ENCODE measurements around the gene SOX13.
"Not testable (repeated sequence)": the region's sequence is repeated elsewhere in the genome, so short reads cannot be mapped to it uniquely, and the experiment has no call there.

The SOX13 gene

DNA sequence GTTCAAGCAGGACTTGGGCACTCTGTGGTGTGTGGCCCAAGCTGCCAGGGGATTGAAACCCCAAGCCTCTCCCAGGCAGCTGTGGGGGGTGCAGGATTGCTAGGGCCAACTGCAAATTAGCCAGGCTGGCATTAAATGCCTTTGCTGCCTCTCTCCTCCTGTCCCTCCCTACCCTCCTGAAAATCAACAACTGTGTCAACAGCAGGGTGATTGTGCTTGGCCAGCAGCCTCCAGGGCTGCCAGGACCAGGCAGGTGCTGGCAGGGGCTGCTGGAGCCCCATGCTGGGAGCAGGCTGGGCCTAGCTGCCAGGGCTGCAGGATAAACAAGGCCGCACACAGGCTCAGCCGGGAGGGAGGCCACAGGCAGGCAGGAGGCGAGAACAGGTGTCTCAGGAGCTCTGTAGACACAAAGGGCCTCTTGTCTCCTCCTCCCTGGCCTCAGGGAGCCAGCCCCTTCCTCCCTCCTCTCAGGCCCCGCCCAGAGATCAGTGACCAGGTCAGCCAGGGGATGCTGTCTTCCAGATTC is 11.4 kb downstream of the SOX13 start:
- Mint-ChIP-seq H3K4me3 (no peak overlapping the region), H3K9me3 (no peaks in the 10 kb centered on the region), H3K27ac (peak overlapping the region; percentile 90 to 91), H3K27me3 (peaks cover 0 to 4% of the 10 kb centered on the region in 2 donors), H3K4me1 (ENCODE audit: low read depth in 2 of 2) (peaks cover 33 to 53% of the 10 kb centered on the region in 2 donors), H3K36me3 (ENCODE audit: insufficient read depth) (no peaks in the 10 kb centered on the region)
- DNase-seq (no peak), ATAC-seq (replicated peaks) (no peak)

DNA sequence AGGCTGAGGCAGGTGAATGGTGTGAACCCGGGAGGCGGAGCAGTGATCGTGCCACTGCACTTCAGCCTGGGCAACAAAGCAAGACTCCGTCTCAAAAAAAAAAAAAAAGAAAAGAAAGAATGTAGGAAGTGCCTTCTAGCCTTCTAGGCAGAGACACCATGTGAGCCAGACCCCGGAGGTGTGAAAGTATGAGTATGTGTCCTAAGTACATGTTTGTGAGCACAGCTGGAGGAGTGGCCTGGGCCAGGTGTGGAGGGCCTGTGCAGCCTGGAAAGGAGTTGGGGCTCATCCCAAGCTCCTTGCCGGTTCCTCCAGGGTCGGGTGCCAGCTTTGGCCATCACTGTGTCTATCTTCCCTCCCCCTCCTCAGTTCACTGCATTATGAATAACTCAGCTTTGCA is 13.0 kb downstream of the SOX13 start:
- Mint-ChIP-seq H3K4me1 (ENCODE audit: low read depth in 2 of 2) (peaks cover 30 to 52% of the 10 kb centered on the region in 2 donors), H3K27ac (peak overlapping the region; percentile 39 to 91)
- ATAC-seq (replicated peaks) = peak; percentile 68

GRCh38 chr1:204087181-204087892 is 14.4 kb downstream of the SOX13 start:
- peak; percentile 71 for ATAC-seq (replicated peaks)
- Mint-ChIP-seq H3K36me3 (ENCODE audit: insufficient read depth) (no peaks in the 10 kb centered on the region), H3K4me3 (peak overlapping the region; percentile 11 to 14), H3K9me3 (no peaks in the 10 kb centered on the region), H3K27ac (peak overlapping the region; percentile 75 to 89), H3K27me3 (no peaks in the 10 kb centered on the region), H3K4me1 (ENCODE audit: low read depth in 2 of 2) (peaks cover 20 to 54% of the 10 kb centered on the region in 2 donors)
- no peak for DNase-seq

More for the DNA sequence above, 13.0 kb downstream of the SOX13 start:
- Mint-ChIP-seq H3K36me3 (ENCODE audit: insufficient read depth) (no peaks in the 10 kb centered on the region), H3K9me3 (no peaks in the 10 kb centered on the region), H3K27me3 (peaks cover 0 to 4% of the 10 kb centered on the region in 2 donors), H3K4me3 (no peak overlapping the region)
- DNase-seq = no peak

DNA sequence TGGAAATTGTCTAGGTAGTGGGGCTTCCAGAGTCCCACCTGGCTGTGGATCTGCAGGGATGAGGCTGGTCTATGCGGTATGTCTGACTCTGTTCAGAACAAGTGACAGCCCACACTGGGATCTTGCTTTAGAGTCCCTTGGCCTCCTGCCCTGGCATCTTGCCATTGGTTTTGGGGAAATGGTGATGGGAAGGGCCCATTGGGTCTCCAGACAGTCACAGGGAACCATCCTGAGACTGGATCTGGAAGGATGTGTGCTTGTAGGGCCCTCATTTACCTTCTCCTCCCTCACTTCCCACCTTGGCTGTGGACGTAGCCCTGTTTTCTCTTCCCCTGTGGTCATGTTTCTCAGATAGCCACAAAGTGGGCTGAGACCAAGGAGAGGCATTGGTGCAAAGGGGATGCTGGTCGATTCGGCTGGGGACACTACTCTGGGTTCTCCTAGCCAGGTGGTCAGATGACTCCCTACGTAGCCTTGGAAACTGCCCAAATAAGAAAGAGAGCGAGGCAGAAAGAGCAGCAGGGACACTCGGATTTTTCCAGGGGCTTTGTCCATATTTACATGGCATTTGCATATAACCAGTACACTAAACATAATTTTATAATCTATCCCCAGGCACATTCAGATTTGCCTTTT is 15.1 kb downstream of the SOX13 start:
- peak overlapping the region; percentile 11 to 14 for H3K4me3 Mint-ChIP-seq
- H3K4me1 Mint-ChIP-seq (ENCODE audit: low read depth in 2 of 2) = peaks cover 26 to 60% of the 10 kb centered on the region in 2 donors
- DNase-seq = no peak
- no peaks in the 10 kb centered on the region for H3K9me3 Mint-ChIP-seq
- peak overlapping the region; percentile 75 to 89 for H3K27ac Mint-ChIP-seq
- H3K27me3 Mint-ChIP-seq = no peaks in the 10 kb centered on the region
- ATAC-seq (replicated peaks) = peak; percentile 6
- no peaks in the 10 kb centered on the region for H3K36me3 Mint-ChIP-seq (ENCODE audit: insufficient read depth)

- ATAC-seq (replicated peaks) (no peak), DNase-seq (no peak)
- Mint-ChIP-seq H3K4me1 (ENCODE audit: low read depth in 2 of 2) (peaks cover 21 to 58% of the 10 kb centered on the region in 2 donors), H3K27me3 (no peaks in the 10 kb centered on the region), H3K27ac (peak overlapping the region; percentile 75 to 89), H3K36me3 (ENCODE audit: insufficient read depth) (no peaks in the 10 kb centered on the region), H3K4me3 (peak overlapping the region in 1 of 2 donors; percentile 75), H3K9me3 (no peaks in the 10 kb centered on the region)
Observed at GRCh38 chr1:204088596-204088995, 15.7 kb downstream of the SOX13 start.

- H3K4me3 Mint-ChIP-seq = peak overlapping the region in 1 of 2 donors; percentile 75
- no peak for DNase-seq
- peak; percentile 30 for ATAC-seq (replicated peaks)
Observed at GRCh38 chr1:204089044-204089751, 16.3 kb downstream of the SOX13 start.

GRCh38 chr1:204090132-204090531 is 17.2 kb downstream of the SOX13 start:
- Mint-ChIP-seq H3K4me3 (peak overlapping the region in 1 of 2 donors; percentile 75), H3K4me1 (ENCODE audit: low read depth in 2 of 2) (peaks cover 15 to 48% of the 10 kb centered on the region in 2 donors), H3K27ac (peak overlapping the region in 1 of 2 donors; percentile 4)
- H3K27me3 Mint-ChIP-seq; ATAC-seq (replicated peaks); H3K9me3 Mint-ChIP-seq; H3K36me3 Mint-ChIP-seq (ENCODE audit: insufficient read depth); DNase-seq: not testable (repeated sequence)

More at GRCh38 chr1:204089044-204089751, 16.3 kb downstream of the SOX13 start:
- no peaks in the 10 kb centered on the region for H3K27me3 Mint-ChIP-seq
- peak overlapping the region; percentile 75 to 89 for H3K27ac Mint-ChIP-seq
- H3K36me3 Mint-ChIP-seq (ENCODE audit: insufficient read depth) = no peaks in the 10 kb centered on the region
- peaks cover 21 to 54% of the 10 kb centered on the region in 2 donors for H3K4me1 Mint-ChIP-seq (ENCODE audit: low read depth in 2 of 2)
- no peaks in the 10 kb centered on the region for H3K9me3 Mint-ChIP-seq

GRCh38 chr1:204091066-204091465 is 18.2 kb downstream of the SOX13 start:
- H3K36me3 Mint-ChIP-seq (ENCODE audit: insufficient read depth) = no peaks in the 10 kb centered on the region
- peak overlapping the region in 1 of 2 donors; percentile 75 for H3K4me3 Mint-ChIP-seq
- peaks cover 11 to 44% of the 10 kb centered on the region in 2 donors for H3K4me1 Mint-ChIP-seq (ENCODE audit: low read depth in 2 of 2)
- no peak for DNase-seq
- no peaks in the 10 kb centered on the region for H3K27me3 Mint-ChIP-seq
- ATAC-seq (replicated peaks) = no peak
- H3K9me3 Mint-ChIP-seq = no peaks in the 10 kb centered on the region
- H3K27ac Mint-ChIP-seq = peak overlapping the region in 1 of 2 donors; percentile 4

GRCh38 chr1:204091787-204092312 is 18.9 kb downstream of the SOX13 start:
- Mint-ChIP-seq H3K36me3 (ENCODE audit: insufficient read depth) (no peaks in the 10 kb centered on the region), H3K27ac (peak overlapping the region in 1 of 2 donors; percentile 4), H3K9me3 (no peaks in the 10 kb centered on the region), H3K4me1 (ENCODE audit: low read depth in 2 of 2) (peaks cover 11 to 46% of the 10 kb centered on the region in 2 donors), H3K4me3 (peak overlapping the region in 1 of 2 donors; percentile 75), H3K27me3 (no peaks in the 10 kb centered on the region)
- DNase-seq (no peak), ATAC-seq (replicated peaks) (no peak)

- ATAC-seq (replicated peaks) (peak; percentile 18), DNase-seq (no peak)
- peak overlapping the region; percentile 4 to 85 for H3K27ac Mint-ChIP-seq
- no peaks in the 10 kb centered on the region for H3K9me3 Mint-ChIP-seq
- H3K27me3 Mint-ChIP-seq = no peaks in the 10 kb centered on the region
- H3K36me3 Mint-ChIP-seq (ENCODE audit: insufficient read depth) = no peaks in the 10 kb centered on the region
- peaks cover 8 to 39% of the 10 kb centered on the region in 2 donors for H3K4me1 Mint-ChIP-seq (ENCODE audit: low read depth in 2 of 2)
- H3K4me3 Mint-ChIP-seq = peak overlapping the region; percentile 4 to 5
Observed at GRCh38 chr1:204092632-204093420, 19.9 kb downstream of the SOX13 start.

DNA sequence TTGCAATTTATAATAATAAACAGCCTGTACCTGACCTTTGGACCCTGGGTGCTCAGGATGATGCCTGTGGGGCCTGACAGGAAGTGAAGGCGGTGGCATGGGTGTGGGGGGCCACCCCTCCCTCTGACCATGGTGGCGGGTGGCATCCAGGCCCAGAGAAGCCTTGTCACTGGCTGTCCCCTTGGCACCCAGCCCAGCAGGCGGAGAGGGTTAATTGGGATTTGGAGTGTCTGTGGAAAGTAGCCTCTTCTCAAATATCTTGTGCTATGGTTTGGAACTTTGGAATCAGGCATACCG is 20.5 kb downstream of the SOX13 start:
- Mint-ChIP-seq H3K27me3 (no peaks in the 10 kb centered on the region), H3K9me3 (no peaks in the 10 kb centered on the region), H3K4me1 (ENCODE audit: low read depth in 2 of 2) (peaks cover 8 to 36% of the 10 kb centered on the region in 2 donors), H3K27ac (peak overlapping the region in 1 of 2 donors; percentile 4), H3K4me3 (peak overlapping the region; percentile 4 to 5), H3K36me3 (ENCODE audit: insufficient read depth) (no peaks in the 10 kb centered on the region)
- ATAC-seq (replicated peaks) (peak; percentile 52), DNase-seq (no peak)

- peaks cover 8 to 36% of the 10 kb centered on the region in 2 donors for H3K4me1 Mint-ChIP-seq (ENCODE audit: low read depth in 2 of 2)
- no peak for ATAC-seq (replicated peaks)
- H3K27ac Mint-ChIP-seq = peak overlapping the region in 1 of 2 donors; percentile 4
Observed at GRCh38 chr1:204093781-204094180, 20.9 kb downstream of the SOX13 start.

More at GRCh38 chr1:204093781-204094180, 20.9 kb downstream of the SOX13 start:
- Mint-ChIP-seq H3K9me3 (no peaks in the 10 kb centered on the region), H3K4me3 (peak overlapping the region in 1 of 2 donors; percentile 5), H3K36me3 (ENCODE audit: insufficient read depth) (no peaks in the 10 kb centered on the region), H3K27me3 (no peaks in the 10 kb centered on the region)
- no peak for DNase-seq

Measured in effector memory CD8-positive, alpha-beta T cell (primary cell).